ENCODE results near the gene PYROXD2.

The PYROXD2 gene

GRCh38 chr10:98433881-98434732 is 19.1 kb upstream of the PYROXD2 start:
- peak; percentile 23 for DNase-seq (ENCODE audit: low spot score)

- DNase-seq (ENCODE audit: low spot score), result no peak
Observed at GRCh38 chr10:98433371-98433770, 18.4 kb upstream of the PYROXD2 start.

GRCh38 chr10:98432330-98432729 is 17.3 kb upstream of the PYROXD2 start:
- no peak for DNase-seq (ENCODE audit: low spot score)

- no peak for DNase-seq (ENCODE audit: low spot score)
Observed at GRCh38 chr10:98431016-98431415, 16.0 kb upstream of the PYROXD2 start.

GRCh38 chr10:98430427-98430826 is 15.4 kb upstream of the PYROXD2 start:
- no peak for DNase-seq (ENCODE audit: low spot score)

GRCh38 chr10:98429320-98430072 is 14.5 kb upstream of the PYROXD2 start:
- no peak for DNase-seq (ENCODE audit: low spot score)

GRCh38 chr10:98427011-98427515 is 12.1 kb upstream of the PYROXD2 start:
- no peak for DNase-seq (ENCODE audit: low spot score)

GRCh38 chr10:98425511-98426352 is 10.8 kb upstream of the PYROXD2 start:
- peak; percentile 26 for DNase-seq (ENCODE audit: low spot score)

- DNase-seq (ENCODE audit: low spot score), result no peak
Observed at GRCh38 chr10:98424295-98425254, 9.6 kb upstream of the PYROXD2 start.

GRCh38 chr10:98423691-98424120 is 8.7 kb upstream of the PYROXD2 start:
- DNase-seq (ENCODE audit: low spot score), result no peak

- DNase-seq (ENCODE audit: low spot score), result no peak
Observed at GRCh38 chr10:98422182-98422581, 7.2 kb upstream of the PYROXD2 start.

- no peak for DNase-seq (ENCODE audit: low spot score)
Observed at GRCh38 chr10:98420786-98421185, 5.8 kb upstream of the PYROXD2 start.

GRCh38 chr10:98419469-98420261 is 4.7 kb upstream of the PYROXD2 start:
- DNase-seq (ENCODE audit: low spot score), result no peak

- no peak for DNase-seq (ENCODE audit: low spot score)
Observed at GRCh38 chr10:98418665-98419468, 3.9 kb upstream of the PYROXD2 start.

GRCh38 chr10:98417973-98418664 is 3.1 kb upstream of the PYROXD2 start:
- DNase-seq (ENCODE audit: low spot score), result no peak

GRCh38 chr10:98417481-98417959 is 2.5 kb upstream of the PYROXD2 start:
- DNase-seq (ENCODE audit: low spot score), result no peak

GRCh38 chr10:98416606-98417388 is 1.8 kb upstream of the PYROXD2 start:
- DNase-seq (ENCODE audit: low spot score), result no peak

- no peak for DNase-seq (ENCODE audit: low spot score)
Observed at GRCh38 chr10:98415731-98416119, 743 bp upstream of the PYROXD2 start.
